K562 (cell line): ENCODE measurements around the gene MBNL1. TPM values are rescaled to one million over a fixed set of nuclear protein-coding genes. Genes with fewer than 3 reads are reported as not detected.

Source experiments
- ATAC-seq: fragments of 200-7000 bp; cut with Tn5 transposase; 3 replicates; pipeline ENCODE4 v1.9.1; 2020; ENCODE audit warnings: moderate library complexity
- BruUV-seq: library from RNA; stranded (reverse); fragments of 400-500 nt; replicated peaks from 2 replicates; lab custom pipeline; 2021; lab: Mats Ljungman, UMichigan
- CTCF ChIA-PET: fragments of 300-600 bp; formaldehyde crosslinking; extraction: SDS; loops from one replicate; lab custom pipeline; 2021; ENCODE audit warnings: low intra/inter-chr PET ratio; lab: Yijun Ruan, JAX
- POLR2A ChIA-PET: fragments of 300-600, 350-650 bp; sonication (Branson Sonifier 250); formaldehyde crosslinking; extraction: SDS; loops from one replicate; lab custom pipeline; 2021; ENCODE audit warnings: antibody characterized with exemption, inconsistent platforms; lab: Yijun Ruan, JAX
- DNase-seq, 4 experiments: peaks; one replicate each; pipeline versions ENCODE4 v3.0.0 to v3.0.0-alpha.2; 2011 to 2018; ENCODE audit warnings: low spot score in 3 of 4, mixed read lengths in 3 of 4; ENCODE audit errors: extremely low read depth in 1 of 4
- FAIRE-seq: peaks from 2 replicates; lab custom pipeline; 2011; peaks lifted over from hg19 to GRCh38; lab: Jason Lieb, UNC
- H2AFZ ChIP-seq: 2 replicates; pipeline ENCODE4 v1.6.0; 2011; ENCODE audit warnings: low read depth, low read length, control low read depth, inconsistent platforms
- H3K27ac ChIP-seq: fragments of 200-600 bp; 3 replicates; pipeline ENCODE4 v1.8.0; 2011; ENCODE audit warnings: low read depth, mild to moderate bottlenecking, control low read depth, inconsistent platforms, low read length, moderate library complexity, mixed read lengths; ENCODE audit errors: extremely low read depth
- H3K27me3 ChIP-seq, 2 experiments: fragments of 300-600 bp in 1 of 2; 2 replicates in 1 of 2; 3 replicates in 1 of 2; pipeline versions ENCODE4 v1.6.0 to v1.8.0; 2011; ENCODE audit warnings: inconsistent platforms in 2 of 2, low read length in 2 of 2, mild to moderate bottlenecking in 1 of 2, mixed read lengths in 1 of 2, moderate library complexity in 1 of 2; ENCODE audit not compliant: control insufficient read depth in 2 of 2, insufficient read depth in 2 of 2
- H3K36me3 ChIP-seq: fragments of 300-600 bp; 3 replicates; pipeline ENCODE4 v1.8.0; 2011; ENCODE audit warnings: mild to moderate bottlenecking, low read length, inconsistent platforms; ENCODE audit not compliant: control insufficient read depth, insufficient read depth
- H3K4me1 ChIP-seq, 2 experiments: fragments of 200-600 bp in 1 of 2; replicated peaks in 1 of 2; 2 replicates in 1 of 2; 3 replicates in 1 of 2; pipeline versions ENCODE4 v1.5.1 to v1.8.0; 2011; ENCODE audit warnings: inconsistent platforms in 2 of 2, low read length in 2 of 2, mild to moderate bottlenecking in 1 of 2, mixed read lengths in 1 of 2, moderate library complexity in 1 of 2; ENCODE audit not compliant: control insufficient read depth in 2 of 2, insufficient read depth in 2 of 2
- H3K4me2 ChIP-seq: 2 replicates; pipeline ENCODE4 v1.6.1; 2011; ENCODE audit warnings: low read length, control low read depth, inconsistent platforms, mixed read lengths; ENCODE audit not compliant: insufficient read depth
- H3K4me3 ChIP-seq: fragments of 200-600 bp; sonication (generic), shearing (Covaris generic); 2 replicates; pipeline ENCODE4 v1.5.1; 2016; ENCODE audit warnings: control low read depth, inconsistent platforms
- H3K79me2 ChIP-seq: fragments of 200-600 bp; 3 replicates; pipeline ENCODE4 v1.8.0; 2011; ENCODE audit warnings: low read length, inconsistent platforms; ENCODE audit not compliant: control insufficient read depth, insufficient read depth
- H3K9ac ChIP-seq, 2 experiments: 2 replicates each; pipeline versions ENCODE4 v1.6.0 to v1.6.1; 2011; ENCODE audit warnings: low read depth in 2 of 2, low read length in 2 of 2, control low read depth in 1 of 2, inconsistent platforms in 1 of 2, mild to moderate bottlenecking in 1 of 2, mixed read lengths in 1 of 2; ENCODE audit not compliant: insufficient read depth in 1 of 2
- H3K9me1 ChIP-seq: one replicate; pipeline ENCODE4 v1.6.0; 2011; ENCODE audit warnings: inconsistent platforms, mild to moderate bottlenecking, low read length, moderate library complexity; ENCODE audit not compliant: control insufficient read depth, insufficient read depth
- H3K9me3 ChIP-seq: replicated peaks from 2 replicates; pipeline ENCODE4 v1.5.1; 2011; ENCODE audit warnings: low read depth, low read length, inconsistent platforms; ENCODE audit not compliant: control insufficient read depth, insufficient read depth
- H4K20me1 ChIP-seq: replicated peaks from 2 replicates; pipeline ENCODE4 v1.6.1; 2011; ENCODE audit warnings: low read length, inconsistent platforms, mixed read lengths; ENCODE audit not compliant: control insufficient read depth, insufficient read depth
- ASH1L ChIP-seq: fragments of 450-650 bp; IDR thresholded peaks from 2 replicates; pipeline ENCODE4 v1.6.1; 2018; ENCODE audit warnings: borderline replicate concordance, mild to moderate bottlenecking, low read depth; ENCODE audit not compliant: partially characterized antibody
- BDP1 ChIP-seq: IDR thresholded peaks from 3 replicates; pipeline ENCODE4 v1.6.1; 2011; ENCODE audit not compliant: insufficient read length, insufficient read depth
- BRF1 ChIP-seq: IDR thresholded peaks from 3 replicates; pipeline ENCODE4 v1.6.1; 2011; ENCODE audit warnings: borderline replicate concordance, mild to moderate bottlenecking; ENCODE audit not compliant: insufficient read length; ENCODE audit errors: extremely low read depth
- CCAR2 ChIP-seq: fragments of 200-400 bp; formaldehyde crosslinking; IDR thresholded peaks from 2 replicates; pipeline ENCODE4 v1.6.1; 2017; ENCODE audit warnings: mild to moderate bottlenecking, low read depth, low read length
- GABPB2 ChIP-seq: fragments of 250-450 bp; sonication (Bioruptor Pico); conservative IDR thresholded peaks from 2 replicates; pipeline ENCODE4 v1.5.1; 2021; ENCODE audit warnings: mild to moderate bottlenecking
- HLTF ChIP-seq: fragments of 450-650 bp; IDR thresholded peaks from 2 replicates; pipeline ENCODE4 v1.6.1; 2016
- L3MBTL2 ChIP-seq: fragments of 450-650 bp; IDR thresholded peaks from 2 replicates; pipeline ENCODE4 v1.6.1; 2016; ENCODE audit warnings: mild to moderate bottlenecking, moderate library complexity
- MECOM ChIP-seq: fragments of 250-450 bp; sonication (Bioruptor Pico); IDR thresholded peaks from 2 replicates; pipeline ENCODE4 v1.8.0; 2022; ENCODE audit warnings: inconsistent platforms
- MTA1 ChIP-seq: fragments of 450-650 bp; IDR thresholded peaks from 2 replicates; pipeline ENCODE4 v1.6.1; 2017; ENCODE audit warnings: borderline replicate concordance
- RBM17 ChIP-seq: fragments of 200-400 bp; formaldehyde crosslinking; IDR thresholded peaks from 2 replicates; pipeline ENCODE4 v1.6.1; 2017; ENCODE audit warnings: low read depth, mild to moderate bottlenecking, low read length, borderline replicate concordance
- TAL1 ChIP-seq: fragments of 450-650 bp; IDR thresholded peaks from 2 replicates; pipeline ENCODE4 v1.6.1; 2016; ENCODE audit warnings: mild to moderate bottlenecking
- TEAD4 ChIP-seq, 2 experiments: sonication (generic) in 1 of 2; formaldehyde crosslinking in 1 of 2; IDR thresholded peaks; 2 replicates each; pipeline versions ENCODE4 v1.6.1 to v1.8.0; 2012 to 2022; ENCODE audit warnings: borderline replicate concordance in 1 of 2, inconsistent platforms in 1 of 2, low read length in 1 of 2, mild to moderate bottlenecking in 1 of 2, missing genetic modification reagents in 1 of 2
- ZBED1 ChIP-seq: IDR thresholded peaks from 2 replicates; pipeline ENCODE4 v1.6.1; 2014
- ZBTB1 ChIP-seq: sonication (generic); formaldehyde crosslinking; IDR thresholded peaks from 2 replicates; pipeline ENCODE4 v1.8.1; 2023; ENCODE audit warnings: missing genetic modification reagents, low read depth, mild to moderate bottlenecking, borderline replicate concordance
- ZNF316 ChIP-seq: fragments of 450-650 bp; IDR thresholded peaks from 2 replicates; pipeline ENCODE4 v1.6.1; 2016
- ZNF561 ChIP-seq: fragments of 450-650 bp; formaldehyde crosslinking; conservative IDR thresholded peaks from 2 replicates; pipeline ENCODE4 v1.4.0; 2020; ENCODE audit warnings: mild to moderate bottlenecking, moderate library complexity
- ZNF589 ChIP-seq: fragments of 200-800 bp; sonication (Bioruptor generic); IDR thresholded peaks from 2 replicates; pipeline ENCODE4 v1.6.1; 2016; ENCODE audit warnings: low read depth, missing genetic modification characterization, missing compliant biosample characterization
- ZSCAN32 ChIP-seq: fragments of 450-650 bp; formaldehyde crosslinking; IDR thresholded peaks from 2 replicates; pipeline ENCODE4 v1.4.0; 2020; ENCODE audit warnings: mild to moderate bottlenecking, moderate library complexity
- WGBS: fragments of 100-300 bp; shearing (Covaris generic); methylation state at CpG from one replicate; pipeline ENCODE4 v1.1.6; 2016; ENCODE audit warnings: low coverage, mixed read lengths; ENCODE audit not compliant: insufficient coverage; ENCODE audit errors: missing lambda C conversion rate; 5-methylcytosine and 5-hydroxymethylcytosine counted together
- in situ Hi-C: fragments of 300-500 bp; cut with MboI; formaldehyde crosslinking; loops from 4 replicates; pipeline ENCODE4 v1.15.0; 2018; ENCODE audit warnings: inconsistent platforms, mixed read lengths
- intact Hi-C: fragments of 100-400 bp; cut with micrococcal nuclease; formaldehyde crosslinking; loops from 2 replicates; pipeline ENCODE4 v1.14.2; 2022
- polyA plus RNA-seq, 8 experiments: library from polyadenylated mRNA; depleted of rRNA in 4 of 8; stranded (reverse) in 5 of 8; unstranded in 3 of 8; fragments of >200 nt; fragmentation: Nextera tagmentation in 2 of 8; fragmentation: Illumina TruSeq in 1 of 8; extraction: Ambion mirVana in 2 of 8; extraction: Trizol in 1 of 8; gene quantifications; 2 replicates each; pipeline versions ENCODE4 v1.2.1 to v1.2.3, GENCODE V29; 2011 to 2014; ENCODE audit warnings: inconsistent platforms in 1 of 8, missing spikeins in 1 of 8
- total RNA-seq, 7 experiments: library from RNA; depleted of rRNA in 6 of 7; stranded (reverse); fragments of >200 nt in 6 of 7; fragmentation: Illumina TruSeq in 2 of 7; extraction: Trizol in 2 of 7; gene quantifications; 2 replicates each; pipeline versions ENCODE4 v1.2.1 to v1.2.3, GENCODE V29; 2011 to 2021; ENCODE audit warnings: low replicate concordance in 1 of 7
- TF ChIP-seq, protein P1 (sequence below): IDR thresholded peaks from 2 replicates; pipeline ENCODE4 v1.6.1; 2014; ENCODE audit warnings: antibody characterized with exemption
- TF ChIP-seq, protein P2 (sequence below): fragments of 250-450 bp; sonication (Bioruptor Pico); IDR thresholded peaks from 2 replicates; pipeline ENCODE4 v1.5.0; 2021; ENCODE audit warnings: mild to moderate bottlenecking, moderate library complexity

The MBNL1 gene
- total and polyA plus RNA-seq, 9 of the 15 experiments (the other 6 are each of a cell fraction or from before 2014, with no cell fraction given): 70.3 to 243 (median 220) TPM

DNA sequence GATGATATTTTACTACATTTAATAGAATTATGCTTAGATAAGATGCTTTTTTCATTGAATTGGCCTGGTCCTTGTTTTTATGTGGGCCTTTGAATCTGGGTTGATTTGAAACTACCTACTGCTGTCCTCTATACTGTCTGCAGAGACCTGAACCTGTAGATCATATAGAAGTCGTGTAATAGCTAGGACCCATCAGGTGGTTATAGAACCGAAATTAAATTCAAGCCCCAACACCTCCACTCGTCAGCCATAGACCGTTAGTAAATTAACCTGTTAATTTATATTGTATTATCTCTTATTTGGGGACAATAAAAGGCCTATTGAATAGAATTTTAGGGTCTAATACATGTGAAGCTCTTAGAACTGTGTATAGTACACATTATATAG lies 108.4 kb downstream of the MBNL1 start:
- no TSS peak for BruUV-seq
- no peak overlapping the region for H3K9ac ChIP-seq
- ChIA-PET CTCF (no interaction called here), POLR2A (no interaction called here)
- peaks cover 100% of the 10 kb centered on the region for H3K79me2 ChIP-seq
- H3K36me3 ChIP-seq: peaks cover 31% of the 10 kb centered on the region; the same call in 1 of the 3 replicates
- H2AFZ ChIP-seq: no peak overlapping the region
- no peak for TF ChIP-seq ZNF316
- no peak for TF ChIP-seq ZNF561 (CRISPR knock-in tag)
- no peak for TF ChIP-seq GABPB2 (CRISPR knock-in tag)
- TF ChIP-seq MTA1: no peak
- TF ChIP-seq ZSCAN32 (CRISPR knock-in tag): no peak
- no peak for TF ChIP-seq BDP1
- TF ChIP-seq HLTF: no peak
- TF ChIP-seq CCAR2: no peak
- TF ChIP-seq TEAD4 (IDR thresholded peaks at IDR 0.05; ENCODE audit: low read length): no peak
- no peak for TF ChIP-seq TEAD4 (CRISPR knock-in tag; IDR thresholded peaks at IDR 0.05; ENCODE audit: borderline replicate concordance)
- no peak for TF ChIP-seq ZNF589 (CRISPR knock-in tag)
- TF ChIP-seq, protein P1, sequence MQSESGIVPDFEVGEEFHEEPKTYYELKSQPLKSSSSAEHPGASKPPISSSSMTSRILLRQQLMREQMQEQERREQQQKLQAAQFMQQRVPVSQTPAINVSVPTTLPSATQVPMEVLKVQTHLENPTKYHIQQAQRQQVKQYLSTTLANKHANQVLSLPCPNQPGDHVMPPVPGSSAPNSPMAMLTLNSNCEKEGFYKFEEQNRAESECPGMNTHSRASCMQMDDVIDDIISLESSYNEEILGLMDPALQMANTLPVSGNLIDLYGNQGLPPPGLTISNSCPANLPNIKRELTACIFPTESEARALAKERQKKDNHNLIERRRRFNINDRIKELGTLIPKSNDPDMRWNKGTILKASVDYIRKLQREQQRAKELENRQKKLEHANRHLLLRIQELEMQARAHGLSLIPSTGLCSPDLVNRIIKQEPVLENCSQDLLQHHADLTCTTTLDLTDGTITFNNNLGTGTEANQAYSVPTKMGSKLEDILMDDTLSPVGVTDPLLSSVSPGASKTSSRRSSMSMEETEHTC: no peak
- TF ChIP-seq ZBTB1: no peak
- TF ChIP-seq, protein P2, sequence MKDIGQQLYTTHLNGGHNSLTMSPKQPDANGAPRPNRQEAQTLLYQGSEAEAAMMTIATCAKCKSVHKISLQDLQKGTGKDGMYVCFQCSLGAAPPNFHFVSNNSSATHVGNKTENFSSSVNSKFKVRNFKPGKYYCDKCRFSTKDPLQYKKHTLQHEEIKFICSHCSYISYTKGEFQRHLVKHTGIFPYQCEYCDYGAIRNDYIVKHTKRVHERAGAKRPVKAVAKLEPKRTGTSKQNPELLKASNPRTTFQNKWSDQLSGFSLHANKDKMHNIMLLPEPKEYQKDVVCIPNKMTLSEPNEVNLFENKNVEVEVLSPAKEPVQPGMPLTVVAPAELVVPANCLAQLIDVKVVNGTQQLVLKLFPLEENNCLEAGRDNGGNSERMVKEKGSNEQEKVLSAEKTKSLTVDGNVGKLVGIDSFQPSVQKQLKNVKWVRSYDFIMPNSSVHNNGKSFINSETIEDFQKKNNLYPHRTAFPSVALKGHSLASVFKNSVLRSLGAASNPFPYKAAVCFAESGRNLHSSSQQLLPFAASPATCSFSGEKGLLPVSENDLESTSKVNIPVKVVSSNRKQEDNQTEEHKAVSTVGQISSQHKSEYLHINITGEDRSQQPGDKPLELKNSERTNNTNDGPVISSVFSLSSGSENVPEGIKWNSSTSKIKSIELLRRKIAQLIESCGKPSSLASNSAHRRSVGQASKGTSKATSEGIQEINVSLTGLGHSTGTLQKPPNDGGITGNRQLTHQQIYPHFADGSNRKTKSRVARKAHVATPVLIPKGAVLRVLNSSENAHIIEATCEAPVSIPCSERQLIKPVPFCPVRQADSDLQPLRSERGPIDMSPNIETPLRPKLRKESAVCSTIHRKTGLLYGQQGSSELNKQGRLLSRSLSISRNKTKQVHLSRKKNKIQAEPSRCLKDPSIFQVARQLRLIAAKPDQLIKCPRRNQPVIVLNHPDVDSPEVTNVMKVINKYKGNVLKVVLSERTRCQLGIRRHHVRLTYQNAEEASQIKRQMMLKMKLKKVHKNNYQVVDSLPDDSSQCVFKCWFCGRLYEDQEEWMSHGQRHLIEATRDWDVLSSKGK (CRISPR knock-in tag): no peak
- no peak for TF ChIP-seq ZBED1
- no peak for TF ChIP-seq L3MBTL2
- TF ChIP-seq MECOM (CRISPR knock-in tag): no peak
- TF ChIP-seq ASH1L: no peak
- no peak for TF ChIP-seq RBM17
- no peak for TF ChIP-seq TAL1
- TF ChIP-seq BRF1: no peak
- no peak overlapping the region; the same call in 1 of the 2 replicates for H3K4me2 ChIP-seq
- H3K9me3 ChIP-seq: no peaks in the 10 kb centered on the region
- peaks cover 4% of the 10 kb centered on the region for H3K9me1 ChIP-seq
- no peaks in the 10 kb centered on the region for H3K27me3 ChIP-seq
- H3K4me3 ChIP-seq: no peak overlapping the region
- WGBS: 81% methylated on average over 4 of the region's 4 CpGs
- peak overlapping the region; percentile 55; the same call in 1 of the 3 replicates for H3K27ac ChIP-seq
- DNase-seq (no peak), FAIRE-seq (no peak), ATAC-seq (peak; percentile 14; the same call in 1 of the 3 replicates)
- intact Hi-C loops (no loop called here), in situ Hi-C loops (no loop called here)
- peaks cover 11% of the 10 kb centered on the region; the same call in 1 of the 2 replicates for H4K20me1 ChIP-seq
- peaks cover 3 to 5% of the 10 kb centered on the region in 2 experiments for H3K4me1 ChIP-seq
